ENCODE measurements around the gene ITPRID2.

- TF ChIP-seq CTCF (IDR thresholded peaks at IDR 0.05; ENCODE audit: low read length) (peak; percentile 35), EZH2phosphoT487 (IDR thresholded peaks at IDR 0.05; ENCODE audit: low read length) (no peak), EZH2 (optimal IDR thresholded peaks at IDR 0.05; ENCODE audit: low read depth, low read length) (no peak)
Measured at GRCh38 chr2:181891966-181892798, 652 bp downstream of the ITPRID2 start.
